ENCODE data around the gene NSFL1C. TPM values are rescaled to one million over a fixed set of nuclear protein-coding genes. Genes with fewer than 3 reads are reported as not detected.

Gene NSFL1C
- total and polyA plus RNA-seq, 3 donors from 2014 or later: 61.8 to 107 (median 63.9) TPM

DNA sequence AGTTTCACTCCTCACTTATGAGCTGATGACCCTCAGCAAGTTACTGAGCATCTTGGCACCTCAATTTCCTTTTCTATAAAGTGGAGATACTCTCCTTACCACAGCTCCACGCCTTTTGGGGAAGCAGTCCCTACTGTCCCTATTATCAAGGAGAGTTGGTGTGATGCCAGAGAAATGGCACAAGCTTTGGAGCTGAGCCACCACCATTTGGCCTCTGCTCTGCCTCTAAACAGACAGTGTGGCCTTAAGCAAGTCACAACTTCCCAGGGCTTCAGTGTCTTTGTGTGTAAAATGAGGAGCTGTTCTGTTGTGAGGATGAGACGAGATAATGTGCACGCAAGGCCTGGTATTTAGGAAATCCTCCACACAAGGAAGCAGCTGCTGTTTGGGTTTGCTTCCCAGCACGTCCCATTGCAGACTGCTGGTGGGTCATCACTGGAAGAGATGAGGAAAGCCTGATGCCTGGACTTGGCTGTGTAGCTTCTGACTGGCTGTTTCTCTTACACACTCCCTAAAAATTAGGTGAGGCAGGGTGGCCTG lies 18.5 kb downstream of the NSFL1C start:
- H3K4me1 ChIP-seq: no peaks in the 10 kb centered on the region
- no peak overlapping the region for H3K4me3 ChIP-seq
- DNase-seq: no peak
- H3K27ac ChIP-seq: no peak overlapping the region
- TF ChIP-seq POLR2A (IDR thresholded peaks at IDR 0.05): no peak
- no peak for TF ChIP-seq CTCF (IDR thresholded peaks at IDR 0.05)
- H3K9me3 ChIP-seq: no peaks in the 10 kb centered on the region
- H3K36me3 ChIP-seq (ENCODE audit: low read depth, missing control alignments): peaks cover 3% of the 10 kb centered on the region
- intact Hi-C loops (cut with DNase I; ENCODE audit: low total_unique reads): no loop called here
- H3K27me3 ChIP-seq: no peaks in the 10 kb centered on the region
- 89 to 93% methylated on average over 4 of the region's 4 CpGs for WGBS, 2 donors

DNA sequence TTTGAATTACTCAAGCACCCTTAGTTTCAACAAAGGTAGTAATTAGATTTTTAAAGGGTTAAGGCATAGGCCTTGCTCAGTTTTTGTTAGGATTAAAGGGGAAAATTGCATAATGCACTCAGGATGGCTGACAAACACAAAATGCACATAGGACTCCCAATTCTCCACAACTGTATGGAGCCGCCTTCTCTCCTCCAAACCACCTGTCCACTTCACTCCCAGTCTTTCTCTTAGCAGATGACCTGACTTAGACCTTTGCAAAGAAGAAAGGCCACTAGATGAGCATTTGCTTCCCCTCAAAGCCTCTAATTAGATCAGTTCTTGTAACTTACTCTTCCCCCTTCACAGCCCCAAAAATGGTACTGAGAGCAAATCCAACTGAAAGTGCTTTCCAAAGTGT lies 20.1 kb downstream of the NSFL1C start:
- intact Hi-C loops (cut with DNase I; ENCODE audit: low total_unique reads): no loop called here
- no peak for DNase-seq
- H3K9me3 ChIP-seq: no peaks in the 10 kb centered on the region
- no peak for TF ChIP-seq POLR2A (IDR thresholded peaks at IDR 0.05)
- no peak for TF ChIP-seq CTCF (IDR thresholded peaks at IDR 0.05)
- H3K4me1 ChIP-seq: no peaks in the 10 kb centered on the region
- H3K36me3 ChIP-seq (ENCODE audit: low read depth, missing control alignments): no peaks in the 10 kb centered on the region
- no peak overlapping the region for H3K4me3 ChIP-seq
- H3K27ac ChIP-seq: no peak overlapping the region
- 90 to 96% methylated on average over 1 of the region's 1 CpG for WGBS, 2 donors
- H3K27me3 ChIP-seq: no peaks in the 10 kb centered on the region

GRCh38 chr20:1443085-1443484 lies 23.6 kb downstream of the NSFL1C start:
- Histone ChIP-seq H3K9me3 (no peaks in the 10 kb centered on the region), H3K36me3 (ENCODE audit: low read depth, missing control alignments) (no peaks in the 10 kb centered on the region), H3K4me3 (no peak overlapping the region), H3K27me3 (no peaks in the 10 kb centered on the region), H3K4me1 (no peaks in the 10 kb centered on the region), H3K27ac (no peak overlapping the region)
- TF ChIP-seq CTCF (IDR thresholded peaks at IDR 0.05): no peak
- TF ChIP-seq POLR2A (IDR thresholded peaks at IDR 0.05): no peak
- intact Hi-C loops (cut with DNase I; ENCODE audit: low total_unique reads): no loop called here
- WGBS, 2 donors: 78 to 80% methylated on average over 5 of the region's 5 CpGs
- DNase-seq: no peak

GRCh38 chr20:1442304-1442703 lies 24.3 kb downstream of the NSFL1C start:
- no peaks in the 10 kb centered on the region for H3K36me3 ChIP-seq (ENCODE audit: low read depth, missing control alignments)
- H3K27ac ChIP-seq: no peak overlapping the region
- WGBS, 2 donors: 87 to 92% methylated on average over 2 of the region's 2 CpGs
- H3K4me1 ChIP-seq: no peaks in the 10 kb centered on the region
- H3K4me3 ChIP-seq: no peak overlapping the region
- intact Hi-C loops (cut with DNase I; ENCODE audit: low total_unique reads): no loop called here
- no peaks in the 10 kb centered on the region for H3K27me3 ChIP-seq
- no peak for DNase-seq
- TF ChIP-seq POLR2A (IDR thresholded peaks at IDR 0.05): no peak
- no peak for TF ChIP-seq CTCF (IDR thresholded peaks at IDR 0.05)
- no peaks in the 10 kb centered on the region for H3K9me3 ChIP-seq

- no peak overlapping the region for H3K27ac ChIP-seq
- no peak for DNase-seq
- 80 to 92% methylated on average over 2 to 3 of the region's 3 CpGs for WGBS, 2 donors
- intact Hi-C loops (cut with DNase I; ENCODE audit: low total_unique reads): no loop called here
- no peaks in the 10 kb centered on the region for H3K36me3 ChIP-seq (ENCODE audit: low read depth, missing control alignments)
- no peaks in the 10 kb centered on the region for H3K27me3 ChIP-seq
- no peak overlapping the region for H3K4me3 ChIP-seq
- H3K4me1 ChIP-seq: no peaks in the 10 kb centered on the region
- no peak for TF ChIP-seq CTCF (IDR thresholded peaks at IDR 0.05)
- no peak for TF ChIP-seq POLR2A (IDR thresholded peaks at IDR 0.05)
- H3K9me3 ChIP-seq: no peaks in the 10 kb centered on the region
Measured at GRCh38 chr20:1441133-1441532, 25.5 kb downstream of the NSFL1C start.
